Measurements from ENCODE around the gene KIF26B. TPM values are rescaled to one million over a fixed set of nuclear protein-coding genes. Genes with fewer than 3 reads are reported as not detected.

KIF26B gene
- total RNA-seq, 2 experiments from 2014 or later = not detected

DNA sequence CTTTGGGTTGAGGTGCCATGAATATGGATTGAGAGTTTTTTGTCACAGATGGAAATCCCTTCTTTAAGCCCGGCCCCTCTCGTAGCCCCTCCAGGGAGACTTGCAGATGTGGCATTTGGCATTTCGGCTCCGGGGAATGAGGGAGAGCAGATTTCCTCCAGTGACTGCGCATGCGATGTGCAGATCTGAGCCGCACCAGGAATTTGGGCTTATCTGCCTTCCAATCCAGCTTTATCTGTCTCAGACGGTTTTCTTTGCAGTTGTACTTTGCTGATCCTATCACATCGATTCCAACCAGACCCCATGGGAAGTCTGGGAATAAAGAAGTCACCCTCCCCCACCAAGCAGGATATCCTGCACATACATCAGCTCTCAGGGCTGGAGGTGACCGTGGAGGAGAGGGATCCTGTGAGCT is 11.7 kb downstream of the KIF26B start:
- H3K36me3 Mint-ChIP-seq (ENCODE audit: low read depth) = no peaks in the 10 kb centered on the region
- H3K4me1 Mint-ChIP-seq = peaks cover 4% of the 10 kb centered on the region
- no peak overlapping the region for H3K27ac Mint-ChIP-seq
- no peak overlapping the region for H3K4me3 Mint-ChIP-seq
- ChIA-PET POLR2A (no interaction called here), CTCF (interaction anchor here (0.7 to 1.7 kb wide), 3 partner anchors 10 to 1052 kb away, joined by 3 to 9 read pairs (median 3); no protein-coding TSS in a partner anchor)
- peaks cover 40% of the 10 kb centered on the region for H3K27me3 Mint-ChIP-seq
- H3K9me3 Mint-ChIP-seq = no peaks in the 10 kb centered on the region
- no peak for DNase-seq

DNA sequence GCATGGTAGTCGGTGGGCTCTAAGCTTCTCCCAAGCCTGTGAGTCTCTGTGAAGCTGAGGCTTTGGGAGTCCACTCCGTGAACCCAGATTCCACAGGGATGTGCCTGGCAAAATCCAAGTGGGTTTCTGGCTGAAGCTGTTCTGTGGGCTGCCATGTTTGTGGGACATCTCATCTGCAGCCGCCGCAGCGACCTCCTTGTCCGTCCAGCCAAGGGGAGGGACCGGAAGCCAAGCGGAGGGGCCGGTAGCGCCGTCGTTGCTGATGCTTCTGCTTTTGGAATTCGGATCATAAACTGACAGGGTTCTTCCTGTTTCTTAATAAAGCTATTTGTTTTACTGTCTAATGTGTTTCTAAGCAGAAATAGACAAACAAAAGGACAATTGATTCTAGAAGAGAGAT is 13.3 kb downstream of the KIF26B start:
- no peak overlapping the region for H3K4me3 Mint-ChIP-seq
- no peak overlapping the region for H3K27ac Mint-ChIP-seq
- H3K36me3 Mint-ChIP-seq (ENCODE audit: low read depth) = no peaks in the 10 kb centered on the region
- ChIA-PET POLR2A (no interaction called here), CTCF (interaction anchor here (0.9 kb wide), 1 partner anchor 12 kb away, joined by 5 read pairs; no protein-coding TSS in a partner anchor)
- H3K9me3 Mint-ChIP-seq = no peaks in the 10 kb centered on the region
- H3K27me3 Mint-ChIP-seq = peaks cover 40% of the 10 kb centered on the region
- H3K4me1 Mint-ChIP-seq = peaks cover 4% of the 10 kb centered on the region
- DNase-seq = no peak

DNA sequence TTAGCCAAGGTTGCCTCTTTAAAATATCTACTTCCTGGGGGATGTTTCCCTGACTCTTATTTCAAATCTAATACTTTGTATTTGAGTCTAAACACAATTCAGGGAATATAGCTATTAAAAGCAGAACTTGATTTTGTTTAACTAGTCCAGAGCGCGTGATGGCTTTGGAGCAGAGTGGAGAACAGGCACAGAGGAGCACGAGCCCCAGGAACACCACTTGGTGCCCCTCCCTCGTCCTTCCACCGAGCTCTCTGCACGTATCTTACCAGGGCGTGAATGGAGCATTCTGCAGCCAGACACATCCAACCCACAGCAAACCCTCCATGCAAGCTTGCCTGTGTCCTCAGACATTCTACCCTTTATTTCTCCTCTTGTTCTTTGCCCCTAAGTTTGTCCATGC is 14.1 kb downstream of the KIF26B start:
- no peaks in the 10 kb centered on the region for H3K36me3 Mint-ChIP-seq (ENCODE audit: low read depth)
- H3K4me3 Mint-ChIP-seq = no peak overlapping the region
- peaks cover 38% of the 10 kb centered on the region for H3K27me3 Mint-ChIP-seq
- peaks cover 4% of the 10 kb centered on the region for H3K4me1 Mint-ChIP-seq
- no peak for DNase-seq
- POLR2A ChIA-PET = no interaction called here
- H3K9me3 Mint-ChIP-seq = no peaks in the 10 kb centered on the region
- no peak overlapping the region for H3K27ac Mint-ChIP-seq
- CTCF ChIA-PET = interaction anchor here (1.2 kb wide), 1 partner anchor 12 kb away, joined by 5 read pairs; no protein-coding TSS in a partner anchor

DNA sequence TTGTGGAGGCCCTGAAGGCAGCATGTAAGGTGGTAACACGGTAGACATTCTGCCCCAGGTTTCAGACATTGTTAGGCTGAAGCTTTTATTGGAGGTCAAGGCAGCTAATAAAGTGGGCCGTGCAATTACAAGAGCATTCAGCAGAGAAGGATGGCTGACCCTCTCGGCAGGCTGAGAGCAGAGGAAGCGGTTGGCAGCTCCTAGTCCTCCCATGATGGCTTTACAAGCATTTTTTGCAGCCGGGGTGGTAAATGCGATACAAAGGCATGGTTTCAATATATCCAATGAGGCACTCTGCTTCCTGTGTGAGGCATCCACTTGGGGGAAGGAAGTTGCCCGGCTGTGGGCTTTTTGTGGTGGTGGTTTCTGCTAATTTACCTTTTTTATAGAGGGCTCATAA is 14.6 kb downstream of the KIF26B start:
- POLR2A ChIA-PET = no interaction called here
- no peak overlapping the region for H3K4me3 Mint-ChIP-seq
- DNase-seq = no peak
- H3K27ac Mint-ChIP-seq = no peak overlapping the region
- H3K36me3 Mint-ChIP-seq (ENCODE audit: low read depth) = no peaks in the 10 kb centered on the region
- CTCF ChIA-PET = interaction anchor here (0.6 to 1.2 kb wide), 2 partner anchors 13 to 759 kb away, joined by 5 to 6 read pairs; no protein-coding TSS in a partner anchor
- peaks cover 37% of the 10 kb centered on the region for H3K27me3 Mint-ChIP-seq
- no peaks in the 10 kb centered on the region for H3K9me3 Mint-ChIP-seq
- H3K4me1 Mint-ChIP-seq = peaks cover 4% of the 10 kb centered on the region

DNA sequence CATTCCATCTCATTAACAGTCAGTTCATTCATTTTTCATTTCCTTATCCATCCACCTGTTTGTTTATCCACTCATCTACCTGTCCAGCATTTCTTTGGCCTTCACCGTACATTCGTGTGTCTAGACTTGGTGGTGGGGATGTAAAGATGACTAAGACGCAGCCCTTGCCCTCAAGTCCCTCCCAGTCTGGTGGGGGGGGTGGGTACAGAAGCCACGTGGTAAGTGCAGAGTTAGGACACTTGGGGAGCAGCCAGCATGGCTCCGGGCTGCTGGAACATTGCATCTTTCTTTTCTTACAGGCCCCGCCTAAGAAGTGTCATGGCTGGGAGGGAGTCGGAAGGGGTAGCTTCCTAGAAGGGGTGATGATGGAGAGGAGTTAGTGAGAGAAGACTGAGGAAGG is 17.2 kb downstream of the KIF26B start:
- DNase-seq = no peak
- Mint-ChIP-seq H3K9me3 (no peaks in the 10 kb centered on the region), H3K36me3 (ENCODE audit: low read depth) (no peaks in the 10 kb centered on the region), H3K4me3 (no peak overlapping the region), H3K4me1 (peaks cover 4% of the 10 kb centered on the region), H3K27ac (no peak overlapping the region), H3K27me3 (peaks cover 18% of the 10 kb centered on the region)
- ChIA-PET POLR2A (no interaction called here), CTCF (interaction anchor here (1.4 kb wide), 1 partner anchor 19 kb away, joined by 3 read pairs; no protein-coding TSS in a partner anchor)

DNA sequence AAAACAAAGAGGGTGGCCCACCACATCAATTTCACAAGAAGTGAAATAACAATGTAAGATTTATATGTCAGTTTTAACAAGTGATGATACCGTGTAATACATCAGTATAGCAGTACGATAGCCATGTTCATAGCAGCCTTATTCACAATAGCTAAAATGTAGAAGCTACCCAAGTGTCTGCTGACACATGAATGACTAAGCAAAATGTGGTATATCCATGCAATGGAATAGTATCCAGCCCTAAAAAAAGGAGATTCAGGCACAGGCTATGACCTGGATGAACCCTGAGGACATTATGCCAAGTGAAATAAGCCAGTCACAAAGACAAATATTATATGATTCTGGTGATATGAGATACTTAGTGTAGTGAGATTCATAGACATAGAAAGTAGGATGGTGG is 18.0 kb downstream of the KIF26B start:
- H3K27ac Mint-ChIP-seq = no peak overlapping the region
- ChIA-PET CTCF (interaction anchor here (0.5 to 1.4 kb wide), 2 partner anchors 20 to 882 kb away, joined by 3 read pairs; no protein-coding TSS in a partner anchor), POLR2A (interaction anchor here (0.6 kb wide), 1 partner anchor 88 kb away, joined by 3 read pairs; no protein-coding TSS in a partner anchor)
- peaks cover 11% of the 10 kb centered on the region for H3K27me3 Mint-ChIP-seq
- no peak for DNase-seq
- H3K4me3 Mint-ChIP-seq = no peak overlapping the region
- H3K9me3 Mint-ChIP-seq = no peaks in the 10 kb centered on the region
- no peaks in the 10 kb centered on the region for H3K36me3 Mint-ChIP-seq (ENCODE audit: low read depth)
- H3K4me1 Mint-ChIP-seq = peaks cover 4% of the 10 kb centered on the region

DNA sequence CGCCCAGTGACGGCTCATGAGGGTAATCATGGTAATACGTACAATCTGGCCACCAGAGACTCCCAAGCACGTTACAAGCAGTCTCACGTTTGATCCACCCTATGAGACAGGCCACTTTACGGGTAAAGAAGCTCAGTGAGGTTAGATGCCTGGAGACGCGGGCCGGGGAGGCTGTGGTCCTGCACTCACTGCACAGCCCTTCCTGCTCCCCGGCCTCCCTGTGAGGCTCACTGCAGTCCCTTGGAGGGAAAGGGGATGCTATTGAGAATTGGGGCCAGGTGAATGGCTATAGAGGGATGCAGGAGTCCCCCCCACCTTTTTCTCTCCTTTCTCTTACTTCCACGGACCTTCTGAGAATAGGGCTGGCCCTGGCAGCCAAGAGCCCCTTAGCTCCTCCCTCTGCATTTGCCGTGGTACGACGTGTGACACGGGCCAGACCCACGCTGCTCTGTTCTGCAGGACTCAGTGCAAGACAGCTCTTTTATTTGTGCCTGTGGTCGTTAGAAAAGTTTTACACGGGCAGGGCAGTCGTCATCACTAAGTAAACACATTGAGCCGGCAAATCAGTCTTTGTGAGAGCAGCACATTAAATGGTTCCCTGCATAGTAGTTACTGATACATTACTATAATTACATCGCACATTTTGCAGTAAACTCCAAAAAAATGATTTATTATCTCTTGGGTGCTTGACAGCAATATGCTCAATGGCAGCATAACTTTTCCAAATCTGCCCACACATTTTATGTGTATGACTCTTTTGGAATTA is 18.8 kb downstream of the KIF26B start:
- no peaks in the 10 kb centered on the region for H3K9me3 Mint-ChIP-seq
- DNase-seq = no peak
- ChIA-PET CTCF (interaction anchor here (0.5 kb wide), 1 partner anchor 882 kb away, joined by 3 read pairs; no protein-coding TSS in a partner anchor), POLR2A (no interaction called here)
- no peak overlapping the region for H3K27ac Mint-ChIP-seq
- peaks cover 3% of the 10 kb centered on the region for H3K27me3 Mint-ChIP-seq
- no peaks in the 10 kb centered on the region for H3K36me3 Mint-ChIP-seq (ENCODE audit: low read depth)
- H3K4me1 Mint-ChIP-seq = peaks cover 4% of the 10 kb centered on the region
- no peak overlapping the region for H3K4me3 Mint-ChIP-seq

DNA sequence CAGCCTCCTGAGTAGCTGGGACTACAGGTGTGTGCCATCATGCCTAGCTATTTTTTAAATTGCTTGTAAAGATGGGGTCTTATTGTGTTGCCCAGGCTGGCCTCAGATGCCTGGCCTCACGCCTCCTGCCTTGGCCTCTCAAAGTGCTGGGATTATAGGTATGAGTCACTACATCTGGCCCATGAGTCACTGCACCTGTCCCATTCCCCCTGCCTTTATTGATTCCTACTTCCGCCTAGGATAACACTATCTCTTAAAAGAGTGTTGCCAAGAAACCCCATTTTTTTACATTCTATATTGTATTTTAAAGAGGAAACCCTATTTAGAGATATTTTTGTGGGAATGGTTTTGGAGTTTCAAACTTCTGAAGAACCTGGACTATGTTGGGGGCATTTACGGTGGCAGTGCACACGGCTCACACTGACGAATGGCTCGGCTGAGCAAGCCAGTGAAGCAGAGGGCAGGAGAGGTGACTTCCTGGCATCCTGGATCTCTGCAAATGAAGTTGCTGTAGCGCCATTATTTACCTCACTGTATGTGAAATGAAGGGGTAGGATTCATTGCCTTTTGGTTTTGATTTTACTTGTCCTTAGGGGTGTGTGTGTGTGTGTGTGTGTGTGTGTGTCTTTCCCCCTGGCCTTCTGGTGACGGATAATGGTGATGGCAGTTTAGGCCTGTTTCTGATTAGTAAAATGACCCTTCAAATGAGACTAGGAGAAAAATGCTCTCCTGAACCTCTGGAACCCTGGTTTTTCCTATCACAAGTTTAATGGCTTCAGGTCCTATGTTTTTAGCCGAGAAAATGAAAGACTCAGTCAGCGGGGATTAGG is 22.5 kb downstream of the KIF26B start:
- Mint-ChIP-seq H3K4me3 (no peak overlapping the region), H3K9me3 (no peaks in the 10 kb centered on the region), H3K36me3 (ENCODE audit: low read depth) (no peaks in the 10 kb centered on the region), H3K27me3 (no peaks in the 10 kb centered on the region), H3K27ac (no peak overlapping the region), H3K4me1 (peaks cover 2% of the 10 kb centered on the region)
- CTCF ChIA-PET = interaction anchor here (0.9 to 1.1 kb wide), 2 partner anchors 8 to 24 kb away, joined by 3 read pairs; no protein-coding TSS in a partner anchor
- no peak for DNase-seq
- POLR2A ChIA-PET = no interaction called here

DNA sequence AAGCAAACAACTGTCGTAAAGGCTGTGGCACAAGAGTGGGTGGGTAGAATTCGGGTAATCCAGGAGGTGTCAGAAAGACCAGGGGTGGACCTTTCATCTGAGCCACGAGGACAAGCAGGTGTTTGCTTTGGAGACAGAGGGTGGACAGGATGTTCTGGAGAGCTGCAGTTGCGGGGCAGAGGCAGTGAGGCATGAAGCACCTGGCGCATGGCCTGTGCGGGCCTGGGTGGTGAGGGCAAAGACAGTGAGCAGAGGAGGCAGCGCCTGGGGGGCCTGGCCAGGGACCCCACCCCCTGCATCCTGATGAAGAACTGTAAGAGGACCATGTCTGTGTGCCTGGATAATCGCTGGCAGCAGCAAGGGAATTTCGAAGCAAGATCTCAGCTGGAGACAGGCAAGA is 24.9 kb downstream of the KIF26B start:
- no peaks in the 10 kb centered on the region for H3K27me3 Mint-ChIP-seq
- POLR2A ChIA-PET = no interaction called here
- no peaks in the 10 kb centered on the region for H3K36me3 Mint-ChIP-seq (ENCODE audit: low read depth)
- H3K4me1 Mint-ChIP-seq = peaks cover 2% of the 10 kb centered on the region
- DNase-seq = no peak
- H3K9me3 Mint-ChIP-seq = no peaks in the 10 kb centered on the region
- no peak overlapping the region for H3K4me3 Mint-ChIP-seq
- CTCF ChIA-PET = no interaction called here
- no peak overlapping the region for H3K27ac Mint-ChIP-seq

GRCh38 chr1:245180496-245181157 is 25.8 kb downstream of the KIF26B start:
- ChIA-PET POLR2A (no interaction called here), CTCF (interaction anchor here (0.6 kb wide), 1 partner anchor 557 kb away, joined by 3 read pairs; no protein-coding TSS in a partner anchor)
- Mint-ChIP-seq H3K4me3 (no peak overlapping the region), H3K27me3 (no peaks in the 10 kb centered on the region), H3K27ac (no peak overlapping the region), H3K9me3 (no peaks in the 10 kb centered on the region), H3K4me1 (peaks cover 2% of the 10 kb centered on the region), H3K36me3 (ENCODE audit: low read depth) (no peaks in the 10 kb centered on the region)
- no peak for DNase-seq

DNA sequence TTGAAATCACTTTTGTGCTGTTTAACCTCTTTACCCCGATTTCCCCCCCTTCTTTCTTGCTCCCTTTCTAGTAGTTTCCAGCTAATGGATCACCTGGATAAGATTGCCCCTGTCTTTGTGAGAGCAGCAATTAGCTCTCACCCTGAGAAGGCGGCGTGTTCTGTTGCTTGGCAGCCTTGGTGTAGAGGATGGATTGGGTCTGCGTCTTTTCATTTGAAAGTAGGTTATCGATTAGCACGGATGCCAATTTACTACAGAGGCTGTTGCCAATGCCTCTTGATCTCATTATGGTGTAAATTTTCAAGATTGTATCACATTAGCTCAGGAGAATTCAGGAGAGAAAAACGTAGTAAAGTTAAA is 26.4 kb downstream of the KIF26B start:
- peaks cover 2% of the 10 kb centered on the region for H3K4me1 Mint-ChIP-seq
- no peak overlapping the region for H3K4me3 Mint-ChIP-seq
- H3K27ac Mint-ChIP-seq = no peak overlapping the region
- H3K36me3 Mint-ChIP-seq (ENCODE audit: low read depth) = no peaks in the 10 kb centered on the region
- CTCF ChIA-PET = interaction anchor here (0.6 kb wide), 1 partner anchor 558 kb away, joined by 3 read pairs; no protein-coding TSS in a partner anchor
- POLR2A ChIA-PET = no interaction called here
- DNase-seq = no peak
- H3K9me3 Mint-ChIP-seq = no peaks in the 10 kb centered on the region
- no peaks in the 10 kb centered on the region for H3K27me3 Mint-ChIP-seq

- H3K9me3 Mint-ChIP-seq = no peaks in the 10 kb centered on the region
- H3K27me3 Mint-ChIP-seq = no peaks in the 10 kb centered on the region
- CTCF ChIA-PET = interaction anchor here (0.9 kb wide), 1 partner anchor 15 kb away, joined by 3 read pairs; no protein-coding TSS in a partner anchor
- H3K4me3 Mint-ChIP-seq = no peak overlapping the region
- no peaks in the 10 kb centered on the region for H3K36me3 Mint-ChIP-seq (ENCODE audit: low read depth)
- H3K4me1 Mint-ChIP-seq = peaks cover 2% of the 10 kb centered on the region
- no peak overlapping the region for H3K27ac Mint-ChIP-seq
- POLR2A ChIA-PET = no interaction called here
- no peak for DNase-seq
These were observed 27.2 kb downstream of the KIF26B start for GRCh38 chr1:245182028-245182427.

Data from activated CD4-positive, alpha-beta T cell treated with anti-CD3 and anti-CD28 coated beads, Interleukin-2, amount 10 ng/mL, durations not matched to agents 7 days and 5 days (primary cell).